Loucy (cell line): ENCODE results near the gene CELF2.

ENCODE experiments used
- H2AFZ ChIP-seq: fragments of 200-600 bp; sonication (generic); 2 replicates; pipeline ENCODE4 v1.6.0; 2016; ENCODE audit warnings: antibody characterized with exemption, mild to moderate bottlenecking, low read length, moderate library complexity
- H3F3A ChIP-seq: fragments of 200-600 bp; 2 replicates; pipeline ENCODE4 v1.6.0; 2016; ENCODE audit warnings: antibody characterized with exemption, low read depth, mild to moderate bottlenecking
- H3K27me3 ChIP-seq: fragments of 200-600 bp; sonication (generic); 2 replicates; pipeline ENCODE4 v1.6.1; 2014; ENCODE audit warnings: low read length, mild to moderate bottlenecking; ENCODE audit not compliant: insufficient read depth, poor library complexity, severe bottlenecking
- H3K36me3 ChIP-seq: fragments of 200-600 bp; sonication (generic); 2 replicates; pipeline ENCODE4 v1.6.1; 2016; ENCODE audit warnings: low read length; ENCODE audit not compliant: insufficient read depth
- H3K4me1 ChIP-seq: fragments of 200-600 bp; sonication (generic); 2 replicates; pipeline ENCODE4 v1.5.1; 2014; ENCODE audit warnings: low read length, mild to moderate bottlenecking; ENCODE audit not compliant: insufficient read depth, poor library complexity, severe bottlenecking
- H3K4me2 ChIP-seq: fragments of 200-600 bp; sonication (generic); 2 replicates; pipeline ENCODE4 v1.6.0; 2014; ENCODE audit warnings: antibody characterized with exemption, low read length, low read depth, mild to moderate bottlenecking; ENCODE audit not compliant: poor library complexity, severe bottlenecking
- H3K4me3 ChIP-seq: fragments of 200-600 bp; sonication (generic); 2 replicates; pipeline ENCODE4 v1.5.1; 2014; ENCODE audit warnings: low read length, mild to moderate bottlenecking, mixed read lengths; ENCODE audit not compliant: poor library complexity, severe bottlenecking
- H3K79me2 ChIP-seq: fragments of 200-600 bp; sonication (generic); 2 replicates; pipeline ENCODE4 v1.6.1; 2014; ENCODE audit warnings: low read length; ENCODE audit not compliant: insufficient read depth
- H3K9ac ChIP-seq: fragments of 200-600 bp; sonication (generic); 2 replicates; pipeline ENCODE4 v1.6.0; 2014; ENCODE audit warnings: mild to moderate bottlenecking, low read depth, low read length, moderate library complexity; ENCODE audit not compliant: poor library complexity, severe bottlenecking
- H3K9me2 ChIP-seq: fragments of 200-600 bp; sonication (generic); replicated peaks from 2 replicates; pipeline ENCODE4 v1.6.1; 2016; ENCODE audit warnings: low read depth, low read length, mixed read lengths
- H3K9me3 ChIP-seq: fragments of 200-600 bp; sonication (generic); 2 replicates; pipeline ENCODE4 v1.6.1; 2014; ENCODE audit warnings: mild to moderate bottlenecking, antibody characterized with exemption, low read length, low read depth; ENCODE audit not compliant: insufficient read depth
- H4K20me1 ChIP-seq: fragments of 200-600 bp; sonication (generic); 2 replicates; pipeline ENCODE4 v1.6.0; 2014; ENCODE audit warnings: antibody characterized with exemption, low read length, mild to moderate bottlenecking; ENCODE audit not compliant: insufficient read depth, poor library complexity, severe bottlenecking
- CTCF ChIP-seq: fragments of 200-600 bp; sonication (generic); conservative IDR thresholded peaks from 2 replicates; pipeline ENCODE4 v1.5.1; 2014; ENCODE audit warnings: mild to moderate bottlenecking, antibody characterized with exemption, low read length
- EZH2phosphoT487 ChIP-seq: fragments of 200-600 bp; IDR thresholded peaks from 2 replicates; pipeline ENCODE4 v1.6.1; 2018; ENCODE audit warnings: antibody characterized with exemption, mild to moderate bottlenecking, moderate library complexity, borderline replicate concordance

Gene CELF2

GRCh38 chr10:11154849-11155498 is 137.3 kb downstream of the CELF2 start:
- Histone ChIP-seq H3F3A (no peaks in the 10 kb centered on the region), H2AFZ (no peak overlapping the region), H4K20me1 (no peaks in the 10 kb centered on the region), H3K9me2 (no peaks in the 10 kb centered on the region), H3K36me3 (no peaks in the 10 kb centered on the region), H3K79me2 (no peaks in the 10 kb centered on the region), H3K4me3 (no peak overlapping the region), H3K4me2 (no peak overlapping the region), H3K9ac (no peak overlapping the region), H3K9me3 (no peaks in the 10 kb centered on the region), H3K4me1 (peaks cover 57% of the 10 kb centered on the region), H3K27me3 (no peaks in the 10 kb centered on the region)
- TF ChIP-seq EZH2phosphoT487 = no peak
- TF ChIP-seq CTCF = no peak

GRCh38 chr10:11156480-11156879 is 138.8 kb downstream of the CELF2 start:
- H3F3A ChIP-seq = no peaks in the 10 kb centered on the region
- no peaks in the 10 kb centered on the region for H3K9me3 ChIP-seq
- H3K4me2 ChIP-seq = no peak overlapping the region
- H3K79me2 ChIP-seq = no peaks in the 10 kb centered on the region
- no peak overlapping the region for H3K9ac ChIP-seq
- H3K4me1 ChIP-seq = peaks cover 42% of the 10 kb centered on the region
- no peak overlapping the region for H2AFZ ChIP-seq
- H3K27me3 ChIP-seq = no peaks in the 10 kb centered on the region
- no peaks in the 10 kb centered on the region for H3K36me3 ChIP-seq
- H3K9me2 ChIP-seq = no peaks in the 10 kb centered on the region
- no peak overlapping the region for H3K4me3 ChIP-seq
- no peaks in the 10 kb centered on the region for H4K20me1 ChIP-seq
- TF ChIP-seq EZH2phosphoT487 (no peak), CTCF (no peak)

- H3K9ac ChIP-seq = no peak overlapping the region
- H3K9me3 ChIP-seq = no peaks in the 10 kb centered on the region
- no peak overlapping the region for H3K4me3 ChIP-seq
- no peak overlapping the region for H2AFZ ChIP-seq
- H3K36me3 ChIP-seq = no peaks in the 10 kb centered on the region
- H3K79me2 ChIP-seq = peaks cover 6% of the 10 kb centered on the region; the same call in 1 of the 2 replicates
- H3F3A ChIP-seq = no peaks in the 10 kb centered on the region
- no peak overlapping the region for H3K4me2 ChIP-seq
- H3K27me3 ChIP-seq = no peaks in the 10 kb centered on the region
- H4K20me1 ChIP-seq = no peaks in the 10 kb centered on the region
- no peaks in the 10 kb centered on the region for H3K9me2 ChIP-seq
- TF ChIP-seq EZH2phosphoT487 (no peak), CTCF (no peak)
- H3K4me1 ChIP-seq = peaks cover 39% of the 10 kb centered on the region
Observed at GRCh38 chr10:11157292-11158076, 139.8 kb downstream of the CELF2 start.
